Measurements from ENCODE around the gene PGM3. TPM values are rescaled to one million over a fixed set of nuclear protein-coding genes. Genes with fewer than 3 reads are reported as not detected.

PGM3 gene
- total RNA-seq (10 to 100 TPM in 1 of 4 donors, 1 to 10 TPM in 3; 7.2 to 10.4 (median 8.0) TPM), polyA plus RNA-seq (10 to 100 TPM; 11.4 to 16.2 (median 12.0) TPM)

GRCh38 chr6:83192871-83193746 is at the start of gene PGM3, which contains the start of gene RWDD2A:
Gene PGM3, minus strand, starts transcription at chr6:83193265. Its CDS starts 2,253 bp downstream, at chr6:83191012.
Gene RWDD2A, plus strand, starts transcription at chr6:83193357. Its CDS starts 1,095 bp downstream, at chr6:83194452.
- peak; percentile 94 for DNase-seq
- intact Hi-C loops (cut with DNase I): loop anchor here (5.0 to 10.0 kb wide), 2 partner anchors 126 to 948 kb away; partner anchors contain the start of genes DOP1A, IBTK and UBE3D
- Histone ChIP-seq H3K27ac (peak within 1 kb of the TSS; percentile 77 to 88 (median 86)), H3K36me3 (peaks cover 0 to 15% (median 0%) of the 10 kb centered on the region in 4 donors), H3K27me3 (no peaks in the 10 kb centered on the region), H3K4me1 (peaks cover 0 to 23% (median 16%) of the 10 kb centered on the region in 4 donors), H3K4me3 (peak within 1 kb of the TSS; percentile 68 to 94 (median 89)), H3K9me3 (no peaks in the 10 kb centered on the region)
- TF ChIP-seq EP300 (IDR thresholded peaks at IDR 0.05): no peak
- TF ChIP-seq POLR2AphosphoS5 (IDR thresholded peaks at IDR 0.05): peak; percentile 88 to 97 (median 92)
- TF ChIP-seq CTCF (IDR thresholded peaks at IDR 0.05): no peak
- TF ChIP-seq POLR2A (IDR thresholded peaks at IDR 0.05): peak; percentile 73 to 75
- WGBS, 2 donors: 0 to 1% methylated on average over 88 of the region's 88 CpGs

- no peaks in the 10 kb centered on the region for H3K27me3 ChIP-seq
- no peak overlapping the region for H3K4me3 ChIP-seq
- DNase-seq: no peak
- H3K4me1 ChIP-seq: no peaks in the 10 kb centered on the region
- H3K27ac ChIP-seq: no peak overlapping the region
- H3K9me3 ChIP-seq: no peaks in the 10 kb centered on the region
- H3K36me3 ChIP-seq: no peaks in the 10 kb centered on the region
- no peak for TF ChIP-seq CTCF (IDR thresholded peaks at IDR 0.05)
- no peak for TF ChIP-seq POLR2AphosphoS5 (IDR thresholded peaks at IDR 0.05)
- TF ChIP-seq EP300 (IDR thresholded peaks at IDR 0.05): no peak
- TF ChIP-seq POLR2A (IDR thresholded peaks at IDR 0.05): no peak
- WGBS, 2 donors: 78 to 88% methylated on average over 1 of the region's 1 CpG
- intact Hi-C loops (cut with DNase I): no loop called here
Measured at GRCh38 chr6:83231146-83231545, 38.1 kb upstream of the PGM3 start.

GRCh38 chr6:83226517-83226916 is 33.5 kb upstream of the PGM3 start:
- no peaks in the 10 kb centered on the region for H3K36me3 ChIP-seq
- TF ChIP-seq CTCF (IDR thresholded peaks at IDR 0.05): no peak
- no peak for TF ChIP-seq POLR2AphosphoS5 (IDR thresholded peaks at IDR 0.05)
- no peak for TF ChIP-seq EP300 (IDR thresholded peaks at IDR 0.05)
- no peak for TF ChIP-seq POLR2A (IDR thresholded peaks at IDR 0.05)
- no peak overlapping the region for H3K27ac ChIP-seq
- H3K27me3 ChIP-seq: no peaks in the 10 kb centered on the region
- H3K4me3 ChIP-seq: no peak overlapping the region
- H3K4me1 ChIP-seq: no peaks in the 10 kb centered on the region
- H3K9me3 ChIP-seq: no peaks in the 10 kb centered on the region
- no peak for DNase-seq
- intact Hi-C loops (cut with DNase I): loop anchor here (10.0 kb wide), 1 partner anchor 208 kb away; the partner anchor contains the start of gene ME1
- 35 to 64% methylated on average over 1 of the region's 1 CpG for WGBS, 2 donors

GRCh38 chr6:83221889-83222479 is 28.9 kb upstream of the PGM3 start:
- TF ChIP-seq POLR2A (IDR thresholded peaks at IDR 0.05): no peak
- TF ChIP-seq CTCF (IDR thresholded peaks at IDR 0.05): peak in 2 of 4 experiments; percentile 11 to 48
- Histone ChIP-seq H3K27ac (no peak overlapping the region), H3K4me3 (no peak overlapping the region), H3K4me1 (no peaks in the 10 kb centered on the region), H3K27me3 (no peaks in the 10 kb centered on the region), H3K9me3 (no peaks in the 10 kb centered on the region), H3K36me3 (no peaks in the 10 kb centered on the region)
- 27 to 55% methylated on average over 3 of the region's 3 CpGs for WGBS, 2 donors
- intact Hi-C loops (cut with DNase I): loop anchor here (1.0 to 10.0 kb wide), 2 partner anchors 213 to 293 kb away; partner anchors contain the start of gene ME1
- no peak for DNase-seq
